GM19025 (cell line): ENCODE data around the gene RNF4.

Experiments
- ATAC-seq: cut with Tn5 transposase; IDR thresholded peaks from one replicate; pipeline ENCODE4 v1.9.1; 2021; ENCODE audit warnings: mild to moderate bottlenecking, low read depth, moderate library complexity; ENCODE audit not compliant: unreplicated experiment

RNF4 gene

GRCh38 chr4:2436761-2437474 lies 32.0 kb upstream of the RNF4 start:
- ATAC-seq = no peak

DNA sequence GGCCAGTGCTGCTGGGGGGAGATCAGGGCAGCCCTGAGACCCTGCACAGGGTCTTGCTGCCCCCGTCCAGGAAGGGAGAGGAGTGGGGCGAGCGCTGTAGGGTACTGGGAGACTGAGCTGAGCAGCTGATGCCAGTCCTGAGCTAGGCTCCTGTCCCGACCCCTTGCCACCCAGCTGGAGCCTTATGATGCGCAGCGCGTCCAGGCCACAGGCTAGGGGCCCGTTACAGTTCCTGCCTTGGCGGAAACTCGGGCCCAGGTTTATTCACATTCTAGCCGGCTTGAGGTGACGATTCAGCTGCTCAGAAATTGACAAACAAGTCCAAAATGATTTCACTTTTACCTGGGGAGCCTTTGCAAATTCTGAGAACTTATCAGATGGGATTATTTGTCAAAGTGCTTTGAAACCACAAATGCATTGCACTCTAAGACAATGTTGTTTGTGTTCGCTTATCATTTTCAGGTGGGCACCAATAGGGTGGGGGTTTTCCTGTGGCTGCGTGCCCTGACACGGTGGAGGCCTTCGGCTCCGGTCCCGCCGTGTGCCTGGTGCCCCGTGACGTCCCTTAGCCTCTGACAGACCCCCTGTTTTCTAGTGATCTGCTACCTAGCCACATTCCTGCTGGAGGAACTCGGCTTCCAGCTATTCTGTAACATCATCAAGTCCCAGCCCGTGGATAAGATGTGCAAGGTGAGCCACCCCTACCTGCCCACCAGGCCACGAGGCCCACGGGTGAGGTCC lies 31.3 kb upstream of the RNF4 start:
- ATAC-seq = no peak

DNA sequence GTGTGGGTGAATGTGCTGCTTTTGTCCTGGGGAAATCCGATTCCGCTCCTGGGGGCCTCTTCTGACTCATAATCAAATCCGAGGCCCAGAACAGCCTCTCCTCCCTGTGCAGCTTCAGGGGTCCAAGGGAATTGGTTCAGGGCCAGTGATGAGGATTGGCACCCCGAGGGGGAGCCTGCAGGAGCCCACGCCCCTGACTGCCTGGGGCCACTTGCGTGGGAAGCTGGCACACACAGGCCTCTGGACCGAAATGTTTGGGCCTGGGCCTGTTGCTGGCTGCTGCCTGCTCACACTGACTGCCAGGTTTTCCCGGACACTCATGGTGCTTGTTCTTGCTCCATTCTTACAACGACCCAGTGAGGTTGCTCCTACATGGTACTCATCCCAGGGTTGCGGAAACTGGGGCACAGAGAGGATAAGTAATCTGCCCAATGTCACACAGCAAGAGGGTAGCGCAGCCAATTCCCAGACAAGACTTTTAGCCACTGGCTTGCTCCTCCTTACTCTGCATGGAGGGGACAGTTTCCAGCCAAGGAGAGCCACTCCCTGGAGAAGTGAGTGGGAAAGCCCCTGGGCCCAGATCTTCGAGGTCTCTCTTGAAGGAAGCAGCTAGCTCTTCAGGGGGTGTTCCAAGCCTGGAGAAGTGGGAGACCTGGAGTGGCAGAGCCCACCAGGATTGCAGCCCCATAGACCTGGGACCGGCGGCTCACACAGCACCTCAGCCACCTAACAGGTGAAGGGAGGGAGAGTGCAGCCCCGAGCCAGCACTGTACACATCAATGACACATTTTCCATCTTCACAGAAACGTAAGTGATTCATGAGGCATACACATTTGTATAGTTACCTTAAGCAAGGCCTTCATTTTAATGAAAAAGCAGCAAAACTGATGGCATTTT lies 29.8 kb upstream of the RNF4 start:
- ATAC-seq = no peak

- ATAC-seq = peak; percentile 74
These were observed 27.3 kb upstream of the RNF4 start for GRCh38 chr4:2441393-2442174.

- ATAC-seq = no peak
These were observed 26.5 kb upstream of the RNF4 start for GRCh38 chr4:2442175-2442993.

GRCh38 chr4:2443061-2443730 lies 25.7 kb upstream of the RNF4 start:
- no peak for ATAC-seq

- no peak for ATAC-seq
These were observed 24.8 kb upstream of the RNF4 start for GRCh38 chr4:2443956-2444740.

GRCh38 chr4:2445130-2445529 lies 23.8 kb upstream of the RNF4 start:
- no peak for ATAC-seq

DNA sequence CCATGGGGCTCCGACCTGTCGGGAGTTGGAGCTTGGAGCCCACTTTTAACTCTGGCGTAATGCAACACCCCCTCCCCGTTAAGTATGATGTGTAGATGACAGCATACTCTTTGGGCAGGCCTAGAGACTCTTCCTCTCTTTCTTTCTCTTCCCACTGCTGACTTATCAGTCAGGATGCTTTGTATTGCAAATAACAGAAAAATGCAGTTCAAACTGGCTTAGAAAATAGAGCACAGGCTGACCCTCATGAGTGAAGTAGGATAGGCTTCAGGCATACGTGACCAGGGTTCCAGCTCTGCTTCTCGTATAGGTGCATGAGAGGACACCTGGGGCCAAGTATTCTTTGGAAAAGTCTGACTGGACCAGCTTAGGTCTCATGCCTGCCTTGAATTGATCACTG lies 23.3 kb upstream of the RNF4 start:
- ATAC-seq = no peak

- no peak for ATAC-seq
These were observed 22.0 kb upstream of the RNF4 start for GRCh38 chr4:2446656-2447564.

DNA sequence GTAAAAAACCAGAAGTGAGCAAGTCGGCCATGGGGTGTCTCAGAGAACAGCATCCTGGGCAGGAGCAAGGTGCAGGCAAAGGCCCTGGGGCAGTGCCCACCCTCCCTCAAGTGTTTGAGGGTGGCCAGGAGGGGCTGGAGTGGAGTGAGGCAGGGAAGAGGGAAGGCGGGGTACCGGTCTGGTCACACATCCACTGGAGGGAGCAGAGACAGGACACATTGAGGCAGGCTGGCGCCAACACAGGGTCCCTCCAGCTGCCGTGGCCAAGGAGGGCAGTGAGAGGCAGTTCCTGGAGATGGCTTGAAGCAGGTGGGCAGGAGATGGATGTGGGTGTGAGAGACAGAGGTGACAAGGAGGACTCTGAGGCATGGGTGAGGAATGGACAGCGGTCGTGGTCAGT lies 20.3 kb upstream of the RNF4 start:
- no peak for ATAC-seq

DNA sequence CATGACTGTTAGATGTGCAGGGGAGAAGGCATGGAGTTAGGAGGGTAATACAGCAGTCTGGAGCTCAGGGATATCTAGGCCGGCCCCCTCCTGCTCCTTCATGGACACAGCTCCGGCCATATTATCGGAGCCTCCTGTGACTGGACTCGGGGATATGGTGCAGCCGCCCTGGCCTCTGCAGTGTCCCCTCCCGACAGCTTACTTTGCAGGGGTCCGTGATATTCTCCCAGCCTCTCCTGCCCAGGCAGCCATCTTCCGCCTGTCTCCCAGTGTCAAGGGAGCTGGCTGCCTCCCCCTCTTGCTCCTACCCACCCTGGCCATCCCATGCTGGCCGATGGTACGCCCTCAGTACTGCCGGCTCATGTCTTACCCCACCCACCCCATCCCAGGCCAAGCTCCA lies 19.9 kb upstream of the RNF4 start:
- no peak for ATAC-seq

GRCh38 chr4:2449511-2450392 lies 19.2 kb upstream of the RNF4 start:
- ATAC-seq = no peak

- ATAC-seq = no peak
These were observed 18.4 kb upstream of the RNF4 start for GRCh38 chr4:2450394-2451035.

GRCh38 chr4:2451036-2451520 lies 17.8 kb upstream of the RNF4 start:
- ATAC-seq = no peak
